ENCODE results near the gene RTTN.

RTTN gene

DNA sequence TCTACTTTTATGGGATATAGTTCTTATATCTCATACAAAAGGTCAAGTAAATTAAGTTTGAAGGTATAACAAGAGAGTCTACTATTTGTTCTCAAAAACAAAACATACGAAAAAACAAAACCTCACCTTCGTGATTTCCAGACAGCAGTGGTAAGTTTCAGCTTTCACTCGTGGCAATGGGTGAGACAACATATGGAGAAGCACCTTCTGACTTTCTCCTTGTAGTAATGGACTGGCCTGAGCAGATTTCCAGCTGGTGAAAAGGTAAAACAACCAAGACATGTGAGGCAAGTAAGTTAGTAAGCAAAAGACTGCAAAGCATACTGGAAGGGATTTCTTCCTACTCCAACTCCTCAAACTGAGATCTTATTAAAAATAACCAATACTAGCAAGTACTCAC is 39.6 kb downstream of the RTTN start:
- TF ChIP-seq, protein P1, sequence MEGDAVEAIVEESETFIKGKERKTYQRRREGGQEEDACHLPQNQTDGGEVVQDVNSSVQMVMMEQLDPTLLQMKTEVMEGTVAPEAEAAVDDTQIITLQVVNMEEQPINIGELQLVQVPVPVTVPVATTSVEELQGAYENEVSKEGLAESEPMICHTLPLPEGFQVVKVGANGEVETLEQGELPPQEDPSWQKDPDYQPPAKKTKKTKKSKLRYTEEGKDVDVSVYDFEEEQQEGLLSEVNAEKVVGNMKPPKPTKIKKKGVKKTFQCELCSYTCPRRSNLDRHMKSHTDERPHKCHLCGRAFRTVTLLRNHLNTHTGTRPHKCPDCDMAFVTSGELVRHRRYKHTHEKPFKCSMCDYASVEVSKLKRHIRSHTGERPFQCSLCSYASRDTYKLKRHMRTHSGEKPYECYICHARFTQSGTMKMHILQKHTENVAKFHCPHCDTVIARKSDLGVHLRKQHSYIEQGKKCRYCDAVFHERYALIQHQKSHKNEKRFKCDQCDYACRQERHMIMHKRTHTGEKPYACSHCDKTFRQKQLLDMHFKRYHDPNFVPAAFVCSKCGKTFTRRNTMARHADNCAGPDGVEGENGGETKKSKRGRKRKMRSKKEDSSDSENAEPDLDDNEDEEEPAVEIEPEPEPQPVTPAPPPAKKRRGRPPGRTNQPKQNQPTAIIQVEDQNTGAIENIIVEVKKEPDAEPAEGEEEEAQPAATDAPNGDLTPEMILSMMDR (IDR thresholded peaks at IDR 0.05; ENCODE audit: insufficient read depth, low read length, poor library complexity, severe bottlenecking) = no peak
- no peak for TF ChIP-seq EZH2phosphoT487 (conservative IDR thresholded peaks at IDR 0.05; ENCODE audit: low read length)
- Histone ChIP-seq H4K20me1 (ENCODE audit: low read depth, low read length) (no peaks in the 10 kb centered on the region), H3F3A (ENCODE audit: insufficient read depth) (no peaks in the 10 kb centered on the region), H3K36me3 (ENCODE audit: low read length) (peaks cover 43% of the 10 kb centered on the region), H3K79me2 (ENCODE audit: insufficient read depth, low read length) (no peaks in the 10 kb centered on the region), H2AFZ (ENCODE audit: low read depth, low read length, severe bottlenecking) (no peak overlapping the region), H3K4me3 (ENCODE audit: insufficient read depth, low read length, poor library complexity, severe bottlenecking) (no peak overlapping the region), H3K27ac (ENCODE audit: low read depth, low read length) (no peak overlapping the region), H3K27me3 (ENCODE audit: low read length) (no peaks in the 10 kb centered on the region), H3K9me2 (replicated peaks; ENCODE audit: insufficient read depth, low read length) (no peaks in the 10 kb centered on the region), H3K9me3 (ENCODE audit: insufficient read depth, low read length) (no peaks in the 10 kb centered on the region), H3K9ac (ENCODE audit: low read length) (no peak overlapping the region), H3K4me2 (ENCODE audit: low read depth, low read length, poor library complexity, severe bottlenecking) (no peak overlapping the region)

DNA sequence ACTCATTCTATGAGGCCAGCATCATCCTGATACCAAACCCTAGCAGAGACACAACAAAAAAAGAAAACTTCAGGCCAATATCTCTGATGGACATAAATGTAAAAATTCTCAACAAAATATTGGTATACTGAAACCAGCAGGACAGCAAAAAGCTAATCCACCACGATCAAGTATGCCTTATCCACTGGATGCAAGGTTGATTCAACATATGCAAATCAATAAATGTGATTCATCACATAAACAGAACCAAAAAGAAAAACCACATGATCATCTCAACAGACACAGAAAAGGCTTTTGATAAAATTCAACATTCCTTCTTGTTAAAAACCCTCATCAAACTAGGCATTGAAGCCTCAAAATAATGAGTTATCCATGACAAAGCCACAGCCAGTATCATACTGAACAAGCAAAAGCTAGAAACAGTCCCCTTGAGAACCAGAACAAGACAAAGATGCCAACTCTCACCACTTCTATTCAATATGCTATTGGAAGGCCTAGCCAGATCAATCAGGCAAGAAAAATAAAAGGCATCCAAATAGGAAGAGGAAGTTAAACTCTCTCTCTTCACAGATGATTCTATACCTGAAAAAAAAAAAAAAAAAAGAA is 45.3 kb downstream of the RTTN start:
- Histone ChIP-seq H3K4me2 (ENCODE audit: low read depth, low read length, poor library complexity, severe bottlenecking) (no peak overlapping the region), H3K79me2 (ENCODE audit: insufficient read depth, low read length) (peaks cover 6% of the 10 kb centered on the region), H3K9ac (ENCODE audit: low read length) (no peak overlapping the region), H2AFZ (ENCODE audit: low read depth, low read length, severe bottlenecking) (no peak overlapping the region), H3K4me3 (ENCODE audit: insufficient read depth, low read length, poor library complexity, severe bottlenecking) (no peak overlapping the region), H3K9me2 (replicated peaks; ENCODE audit: insufficient read depth, low read length) (no peaks in the 10 kb centered on the region), H3K27me3 (ENCODE audit: low read length) (no peaks in the 10 kb centered on the region), H4K20me1 (ENCODE audit: low read depth, low read length) (no peaks in the 10 kb centered on the region), H3K27ac (ENCODE audit: low read depth, low read length) (no peak overlapping the region), H3F3A (ENCODE audit: insufficient read depth) (no peaks in the 10 kb centered on the region), H3K36me3 (ENCODE audit: low read length) (peaks cover 38% of the 10 kb centered on the region), H3K9me3 (ENCODE audit: insufficient read depth, low read length) (no peaks in the 10 kb centered on the region)
- TF ChIP-seq EZH2phosphoT487 (conservative IDR thresholded peaks at IDR 0.05; ENCODE audit: low read length) = no peak

DNA sequence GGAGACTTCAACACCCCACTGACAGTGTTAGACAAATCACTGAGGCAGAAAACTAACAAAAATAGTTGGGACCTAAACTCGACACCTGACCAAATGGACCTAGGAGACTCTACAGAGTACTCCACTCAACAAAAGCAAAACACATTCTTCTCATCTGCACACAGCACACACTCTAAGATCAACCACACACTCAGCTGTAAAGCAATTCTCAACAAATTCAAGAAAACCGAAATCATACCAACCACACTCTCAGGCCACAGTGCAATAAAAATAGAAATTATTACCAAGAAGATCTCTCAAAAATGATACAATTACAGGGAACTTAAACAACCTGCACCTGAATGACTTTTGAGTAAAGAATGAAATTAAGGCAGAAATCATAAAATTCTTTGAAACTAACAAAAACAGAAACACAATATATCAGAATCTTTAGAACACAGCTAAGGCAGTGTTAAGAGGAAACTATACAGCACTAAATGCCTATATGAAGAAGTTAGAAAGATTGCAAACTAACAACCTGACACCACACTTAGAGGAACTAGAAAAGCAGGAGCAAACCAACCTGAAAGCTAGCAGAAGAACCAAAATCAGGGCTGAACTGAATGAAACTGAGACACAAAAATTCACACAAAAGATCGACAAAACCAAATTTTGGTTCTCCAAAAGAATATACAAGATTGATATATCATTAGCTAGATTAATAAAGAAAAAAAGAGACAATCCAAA is 46.3 kb downstream of the RTTN start:
- Histone ChIP-seq H3K9ac (ENCODE audit: low read length) (no peak overlapping the region), H3K4me3 (ENCODE audit: insufficient read depth, low read length, poor library complexity, severe bottlenecking) (no peak overlapping the region), H3K9me3 (ENCODE audit: insufficient read depth, low read length) (no peaks in the 10 kb centered on the region), H2AFZ (ENCODE audit: low read depth, low read length, severe bottlenecking) (no peak overlapping the region), H3K79me2 (ENCODE audit: insufficient read depth, low read length) (peaks cover 6% of the 10 kb centered on the region), H3K9me2 (replicated peaks; ENCODE audit: insufficient read depth, low read length) (no peaks in the 10 kb centered on the region), H3K36me3 (ENCODE audit: low read length) (peaks cover 32% of the 10 kb centered on the region), H3K27me3 (ENCODE audit: low read length) (no peaks in the 10 kb centered on the region), H4K20me1 (ENCODE audit: low read depth, low read length) (no peaks in the 10 kb centered on the region), H3K4me2 (ENCODE audit: low read depth, low read length, poor library complexity, severe bottlenecking) (no peak overlapping the region), H3F3A (ENCODE audit: insufficient read depth) (no peaks in the 10 kb centered on the region), H3K27ac (ENCODE audit: low read depth, low read length) (no peak overlapping the region)
- TF ChIP-seq EZH2phosphoT487 (conservative IDR thresholded peaks at IDR 0.05; ENCODE audit: low read length) = no peak
- TF ChIP-seq, protein P1 (IDR thresholded peaks at IDR 0.05; ENCODE audit: insufficient read depth, low read length, poor library complexity, severe bottlenecking) = no peak

DNA sequence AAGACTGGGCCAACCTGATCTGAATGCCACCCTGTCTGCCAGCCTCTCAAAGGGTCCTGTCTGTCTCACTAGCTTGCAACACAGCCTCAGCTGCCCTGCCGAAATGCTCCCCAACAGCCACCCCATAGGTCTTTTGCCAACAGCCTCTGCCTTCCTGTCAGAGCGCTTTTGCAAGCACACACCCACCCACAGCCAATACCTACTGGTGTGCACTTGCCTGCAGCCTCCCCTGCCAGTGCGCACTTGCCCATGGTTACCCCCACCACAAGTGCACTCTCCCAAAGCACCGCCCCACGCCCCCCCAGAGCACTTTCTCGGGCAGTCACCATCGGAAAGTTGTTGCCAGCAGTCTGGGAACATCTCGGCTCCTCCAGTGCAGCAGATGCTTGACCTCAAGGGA is 48.6 kb downstream of the RTTN start:
- H3K9ac ChIP-seq (ENCODE audit: low read length) = no peak overlapping the region
- no peaks in the 10 kb centered on the region for H3K9me3 ChIP-seq (ENCODE audit: insufficient read depth, low read length)
- H3K4me2 ChIP-seq (ENCODE audit: low read depth, low read length, poor library complexity, severe bottlenecking) = no peak overlapping the region
- H2AFZ ChIP-seq (ENCODE audit: low read depth, low read length, severe bottlenecking) = no peak overlapping the region
- H3F3A ChIP-seq (ENCODE audit: insufficient read depth) = no peaks in the 10 kb centered on the region
- H3K79me2 ChIP-seq (ENCODE audit: insufficient read depth, low read length) = peaks cover 6% of the 10 kb centered on the region
- no peak overlapping the region for H3K4me3 ChIP-seq (ENCODE audit: insufficient read depth, low read length, poor library complexity, severe bottlenecking)
- TF ChIP-seq EZH2phosphoT487 (conservative IDR thresholded peaks at IDR 0.05; ENCODE audit: low read length) = no peak
- TF ChIP-seq, protein P1 (IDR thresholded peaks at IDR 0.05; ENCODE audit: insufficient read depth, low read length, poor library complexity, severe bottlenecking) = no peak
- no peak overlapping the region for H3K27ac ChIP-seq (ENCODE audit: low read depth, low read length)
- H3K36me3 ChIP-seq (ENCODE audit: low read length) = peaks cover 25% of the 10 kb centered on the region
- H3K9me2 ChIP-seq (replicated peaks; ENCODE audit: insufficient read depth, low read length) = no peaks in the 10 kb centered on the region
- no peaks in the 10 kb centered on the region for H3K27me3 ChIP-seq (ENCODE audit: low read length)
- H4K20me1 ChIP-seq (ENCODE audit: low read depth, low read length) = no peaks in the 10 kb centered on the region

All from SU-DHL-6 (cell line).